Stimulated activated CD4-positive, alpha-beta T cell treated with anti-CD3 and anti-CD28 coated beads, Interleukin-12 subunit alpha, Interleukin-12 subunit beta, amount 100 ng/mL, for 4 hours (primary cell): ENCODE measurements around the gene NKAPD1.
"Not testable (repeated sequence)": the region's sequence is repeated elsewhere in the genome, so short reads cannot be mapped to it uniquely, and the experiment has no call there.

Experiments used
- DNase-seq: peaks from one replicate; pipeline ENCODE4 v3.0.0-alpha.2; 2020

The NKAPD1 gene, protein sequence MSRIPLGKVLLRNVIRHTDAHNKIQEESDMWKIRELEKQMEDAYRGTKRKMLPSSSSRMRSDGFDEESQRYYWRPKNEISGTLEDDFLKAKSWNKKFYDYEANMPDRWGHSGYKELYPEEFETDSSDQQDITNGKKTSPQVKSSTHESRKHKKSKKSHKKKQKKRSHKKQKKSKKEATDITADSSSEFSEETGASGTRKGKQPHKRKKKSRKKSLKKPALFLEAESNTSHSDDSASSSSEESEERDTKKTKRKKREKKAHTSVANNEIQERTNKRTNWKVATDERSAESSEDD

DNA sequence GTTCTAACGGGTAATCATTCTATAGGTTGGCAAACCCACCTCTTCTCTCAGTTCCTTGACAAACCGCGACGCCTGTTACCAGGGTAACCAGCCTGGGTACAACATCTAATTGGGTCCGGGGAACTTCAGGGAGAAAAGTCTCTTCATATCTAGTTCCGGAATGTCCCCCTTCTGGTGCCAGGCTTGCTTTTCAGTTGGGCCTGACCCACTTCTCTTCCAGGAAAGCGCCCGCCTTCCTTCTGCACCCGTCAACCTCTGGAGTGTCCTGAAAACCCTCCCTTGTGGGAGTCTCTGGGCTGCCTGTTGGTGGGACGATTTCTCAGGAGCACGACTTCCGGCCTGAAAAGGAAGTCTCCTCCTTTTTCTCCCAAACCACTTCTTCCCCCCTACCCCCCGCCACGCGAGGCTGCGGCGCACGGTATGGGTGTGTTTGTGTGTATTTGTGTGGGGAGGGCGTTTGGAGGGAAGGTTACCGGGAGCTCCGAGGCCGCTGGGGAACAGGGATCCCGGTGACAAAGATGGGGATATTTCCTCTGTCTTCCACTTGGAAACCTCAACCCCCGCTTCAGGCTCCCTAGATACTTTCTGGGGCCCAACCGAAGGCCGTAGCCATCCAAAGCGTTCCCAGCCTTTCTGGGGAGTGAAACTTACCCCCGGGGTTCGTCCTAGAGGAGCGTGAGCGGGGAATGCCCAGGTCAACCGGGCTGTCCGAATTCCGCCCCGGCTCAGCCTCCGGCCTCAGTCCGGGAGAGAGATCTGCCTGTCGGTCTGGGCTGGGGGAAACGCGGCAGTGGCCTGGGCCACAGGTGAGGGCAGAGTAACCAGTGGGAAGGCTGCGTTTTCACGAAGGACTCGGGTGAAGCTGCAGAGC, at the start of gene NKAPD1, which contains the start of gene PIH1D2:
Gene NKAPD1, plus strand, starts transcription at position 359 of the 871 bp plus-strand sequence. CDS start 1,276 bp downstream, outside the sequence.
Gene PIH1D2, minus strand, starts transcription at position 77 of the 871 bp plus-strand sequence. CDS start 843 bp downstream, outside the sequence.
- peak; percentile 67 for DNase-seq

DNA sequence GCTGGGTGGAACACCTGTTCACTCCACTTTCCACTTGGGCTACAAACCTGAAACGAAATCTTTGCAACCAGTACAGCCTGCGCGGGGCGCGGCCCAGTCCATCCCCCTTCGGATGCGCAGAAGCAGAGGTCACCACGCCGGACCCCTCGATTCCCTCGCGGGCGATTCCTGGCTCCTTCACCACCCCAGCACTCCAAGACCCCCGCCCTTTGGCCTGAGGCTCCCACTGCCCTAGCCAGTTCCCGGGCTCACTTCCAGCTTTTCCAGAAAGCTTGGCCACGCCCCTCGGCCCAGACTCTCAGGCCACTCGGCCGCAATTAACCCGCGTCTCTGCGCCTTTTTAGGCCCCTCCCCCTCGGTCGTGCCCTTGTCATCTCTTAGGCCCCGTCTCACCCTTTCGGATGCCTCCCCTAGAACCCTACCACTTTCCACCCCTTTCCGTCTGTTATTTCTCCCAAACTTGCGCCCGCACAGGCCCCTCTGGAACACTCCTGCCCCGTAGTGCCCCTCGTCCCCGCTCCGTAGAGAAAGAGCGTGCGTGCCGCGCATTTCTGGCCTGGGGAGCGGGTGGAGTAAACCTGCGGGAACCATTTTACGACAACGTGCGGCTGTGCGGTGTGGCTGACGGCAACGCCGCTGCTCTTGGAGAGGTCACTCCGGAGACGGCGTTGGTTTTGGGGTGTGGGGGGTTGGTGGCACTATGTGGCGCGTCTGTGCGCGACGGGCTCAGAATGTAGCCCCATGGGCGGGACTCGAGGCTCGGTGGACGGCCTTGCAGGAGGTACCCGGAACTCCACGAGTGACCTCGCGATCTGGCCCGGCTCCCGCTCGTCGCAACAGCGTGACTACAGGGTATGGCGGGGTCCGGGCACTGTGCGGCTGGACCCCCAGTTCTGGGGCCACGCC, 49.1 kb upstream of the NKAPD1 start, which contains the start of gene DLAT:
Gene DLAT, plus strand, starts transcription at position 636 of the 906 bp plus-strand sequence. Its CDS starts 65 bp downstream, at position 701.
- DNase-seq: peak; percentile 77

DNA sequence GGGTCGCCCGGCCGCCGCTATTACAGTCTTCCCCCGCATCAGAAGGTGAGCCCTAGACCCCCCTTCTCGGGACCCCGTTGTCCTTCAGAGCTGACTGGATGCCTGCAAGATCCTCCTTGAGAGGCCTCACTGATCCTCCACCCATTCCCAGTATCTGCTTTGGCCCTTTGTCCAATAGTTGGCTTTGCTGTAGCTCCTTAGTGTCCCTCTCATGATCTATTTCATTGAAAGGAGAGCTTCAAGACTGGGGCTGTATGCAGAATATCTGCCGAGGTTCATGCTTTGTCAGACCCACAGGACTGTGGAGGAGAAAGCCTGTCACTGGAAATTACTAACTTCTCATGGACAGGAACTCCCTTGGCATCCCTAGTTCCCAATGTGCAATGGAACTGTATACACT, 48.4 kb upstream of the NKAPD1 start:
- DNase-seq: no peak

DNA sequence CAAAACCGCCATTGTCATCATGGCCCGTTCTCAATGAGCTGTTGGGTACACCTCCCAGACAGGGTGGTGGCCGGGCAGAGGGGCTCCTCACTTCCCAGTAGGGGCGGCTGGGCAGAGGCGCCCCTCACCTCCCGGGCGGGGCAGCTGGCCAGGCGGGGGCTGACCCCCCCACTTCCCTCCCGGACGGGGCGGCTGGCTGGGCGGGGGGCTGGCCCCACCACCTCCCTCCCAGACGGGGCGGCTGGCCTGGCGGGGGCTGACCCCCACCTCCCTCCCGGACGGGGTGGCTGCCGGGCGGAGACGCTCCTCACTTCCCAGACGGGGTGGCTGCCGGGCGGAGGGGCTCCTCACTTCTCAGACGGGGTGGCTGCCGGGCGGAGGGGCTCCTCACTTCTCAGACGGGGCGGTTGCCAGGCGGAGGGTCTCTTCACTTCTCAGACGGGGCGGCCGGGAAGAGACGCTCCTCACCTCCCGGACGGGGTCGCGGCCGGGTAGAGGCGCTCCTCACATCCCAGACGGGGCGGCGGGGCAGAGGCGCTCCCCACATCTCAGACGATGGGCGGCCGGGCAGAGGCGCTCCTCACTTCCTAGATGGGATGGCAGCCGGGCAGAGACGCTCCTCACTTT, 47.2 kb upstream of the NKAPD1 start:
- not testable (repeated sequence) for DNase-seq

DNA sequence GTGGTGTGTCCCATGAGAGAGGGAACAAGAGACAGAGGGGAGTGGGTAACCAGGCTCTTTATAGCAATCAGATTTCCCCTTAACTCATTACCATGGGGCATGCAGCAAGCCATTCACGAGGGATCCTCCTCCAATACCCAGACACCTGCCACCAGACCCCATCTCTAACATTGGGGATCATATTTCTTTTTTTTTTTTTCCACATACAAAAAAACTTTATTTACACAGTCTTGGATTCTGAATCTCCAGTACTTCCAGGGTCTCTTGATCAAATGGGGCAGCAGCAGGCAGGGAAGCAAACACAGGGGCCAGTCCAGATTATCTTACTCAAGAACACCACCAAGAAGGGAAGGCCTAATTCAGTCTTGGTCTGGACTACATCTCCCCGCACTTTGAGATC, 44.6 kb upstream of the NKAPD1 start:
- DNase-seq: no peak

DNA sequence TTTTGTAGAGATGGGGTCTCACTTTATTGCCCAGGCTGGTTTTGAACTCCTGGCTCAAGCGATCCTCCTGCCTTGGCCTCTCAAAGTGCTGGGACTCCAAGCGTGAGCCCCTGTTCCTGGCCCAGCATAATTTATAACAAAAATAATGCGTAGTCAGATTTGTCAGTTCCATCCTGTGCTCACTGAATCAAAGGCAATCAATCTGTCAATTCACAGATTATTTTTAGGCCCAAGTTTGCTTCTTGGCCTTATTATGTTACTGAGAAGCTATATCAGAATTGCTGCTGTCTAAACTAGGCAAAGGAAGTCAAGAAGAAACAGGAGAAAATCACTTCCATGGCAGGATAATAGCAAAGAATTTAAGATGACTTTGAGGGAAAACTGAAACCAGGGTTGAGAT, 40.2 kb upstream of the NKAPD1 start:
- DNase-seq: no peak

DNA sequence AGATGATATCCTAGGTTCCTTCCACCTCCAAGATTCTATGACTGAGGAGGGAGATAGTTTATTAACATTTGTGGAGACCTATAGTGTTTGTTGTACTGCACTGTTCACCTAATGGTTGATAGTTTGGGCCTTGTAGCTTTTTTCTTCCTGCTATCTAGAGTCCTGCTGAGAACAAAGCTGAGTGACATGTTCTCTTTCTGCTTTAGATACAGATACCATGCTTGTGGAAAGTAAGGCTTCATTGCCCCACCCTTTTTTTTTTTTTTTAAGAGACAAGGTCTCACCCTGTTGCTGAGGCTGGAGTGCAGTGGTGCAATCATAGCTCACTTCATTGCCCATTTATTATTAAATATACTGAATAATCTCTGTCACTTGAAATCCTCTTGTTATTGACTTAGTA, 36.6 kb upstream of the NKAPD1 start:
- no peak for DNase-seq

DNA sequence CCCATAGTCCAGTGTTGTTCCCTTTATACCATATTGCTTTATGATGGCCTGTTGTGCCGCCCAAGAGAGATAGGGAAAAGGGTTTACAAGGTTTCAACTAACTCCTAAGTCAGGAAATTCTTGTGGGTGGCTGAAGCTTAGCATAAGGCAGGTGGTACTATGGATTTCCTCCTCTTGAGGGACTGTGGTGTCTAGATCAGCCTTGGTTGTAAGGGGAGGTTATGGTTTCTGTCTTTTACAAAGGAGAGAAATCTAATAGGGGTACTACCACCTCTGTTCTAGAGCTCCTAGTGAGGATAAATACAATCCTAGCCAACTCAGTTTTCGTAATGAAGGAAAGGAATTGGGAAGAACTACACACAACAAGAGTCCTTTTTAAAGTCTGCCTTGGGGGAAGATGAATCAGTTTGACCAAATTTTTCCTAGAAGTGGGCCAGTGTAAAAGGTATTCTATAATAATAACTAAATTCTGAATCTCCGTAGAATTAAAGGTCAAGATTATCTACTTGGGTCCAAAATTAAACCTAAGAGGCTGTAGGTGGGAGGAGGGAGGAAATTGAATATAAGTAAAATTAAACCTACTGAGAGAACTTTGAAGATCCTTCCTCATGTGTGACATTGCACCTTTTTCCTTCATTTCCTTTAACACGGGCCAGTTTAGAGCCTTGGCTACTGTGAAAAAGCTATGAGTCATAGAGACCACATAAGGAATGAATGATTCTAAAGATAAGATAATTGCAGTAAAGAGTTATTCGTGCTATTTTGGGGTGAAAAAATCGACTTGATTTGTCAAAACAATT, 31.7 kb upstream of the NKAPD1 start:
- no peak for DNase-seq

DNA sequence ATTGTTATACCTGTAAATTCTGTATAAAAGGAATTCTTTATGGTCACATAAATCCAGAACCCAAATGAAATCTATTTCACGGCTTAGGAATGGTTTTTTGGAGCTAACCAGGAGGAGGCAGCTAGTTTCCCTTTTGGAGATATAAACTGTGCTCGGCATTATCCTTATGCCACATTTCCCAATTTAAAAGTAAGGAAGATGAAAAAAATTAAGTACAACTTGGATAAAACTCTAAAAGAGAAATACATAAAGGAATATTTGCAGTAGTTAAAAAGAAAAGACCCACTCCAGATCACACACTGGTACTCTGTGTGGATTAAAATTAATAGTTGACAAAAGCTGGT, 31.2 kb upstream of the NKAPD1 start:
- no peak for DNase-seq

DNA sequence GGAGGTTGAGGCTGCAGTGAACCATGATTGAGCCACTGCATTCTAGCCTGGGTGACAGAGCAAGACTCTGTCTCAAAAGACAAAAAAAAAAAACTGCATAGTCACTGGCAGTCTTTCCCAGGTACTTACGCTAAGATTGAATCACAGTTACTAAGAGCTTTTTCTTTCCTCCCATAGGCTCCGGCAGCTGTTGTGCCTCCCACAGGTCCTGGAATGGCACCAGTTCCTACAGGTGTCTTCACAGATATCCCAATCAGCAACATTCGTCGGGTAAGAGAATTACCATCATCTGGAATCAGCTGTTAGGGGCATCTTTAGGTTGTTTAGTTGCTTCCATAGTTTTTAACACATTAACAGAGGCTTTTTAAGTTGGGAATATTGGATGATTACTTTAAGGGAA, 29.1 kb upstream of the NKAPD1 start:
- no peak for DNase-seq

DNA sequence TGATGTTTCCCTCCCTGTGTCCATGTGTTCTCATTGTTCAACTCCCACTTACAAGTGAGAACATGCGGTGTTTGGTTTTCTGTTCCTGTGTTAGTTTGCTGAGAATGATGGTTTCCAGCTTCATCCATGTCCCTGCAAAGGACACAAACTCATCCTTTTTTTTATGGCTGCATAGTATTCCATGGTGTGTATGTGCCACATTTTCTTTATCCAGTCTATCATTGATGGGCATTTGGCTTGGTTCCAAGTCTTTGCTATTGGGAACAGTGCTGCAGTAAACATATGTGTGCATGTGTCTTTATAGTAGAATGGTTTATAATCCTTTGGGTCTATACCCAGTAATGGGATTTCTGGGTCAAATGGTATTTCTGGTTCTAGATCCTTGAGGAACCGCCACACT, 27.5 kb upstream of the NKAPD1 start:
- not testable (repeated sequence) for DNase-seq

DNA sequence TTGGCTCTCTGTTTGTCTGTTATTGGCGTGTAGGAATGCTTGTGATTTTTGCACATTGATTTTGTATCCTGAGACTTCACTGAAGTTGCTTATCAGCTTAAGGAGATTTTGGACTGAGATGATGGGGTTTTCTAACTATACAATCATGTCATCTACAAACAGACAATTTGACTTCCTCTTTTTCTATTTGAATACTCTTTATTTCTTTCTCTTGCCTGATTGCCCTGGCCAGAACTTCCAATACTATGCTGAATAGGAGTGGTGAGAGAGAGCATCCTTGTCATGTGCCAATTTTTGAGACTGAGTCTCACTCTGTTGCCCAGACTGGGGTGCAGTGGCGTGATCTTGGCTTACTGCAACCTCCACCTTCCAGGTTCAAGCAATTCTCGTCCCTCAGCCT, 25.8 kb upstream of the NKAPD1 start:
- not testable (repeated sequence) for DNase-seq

DNA sequence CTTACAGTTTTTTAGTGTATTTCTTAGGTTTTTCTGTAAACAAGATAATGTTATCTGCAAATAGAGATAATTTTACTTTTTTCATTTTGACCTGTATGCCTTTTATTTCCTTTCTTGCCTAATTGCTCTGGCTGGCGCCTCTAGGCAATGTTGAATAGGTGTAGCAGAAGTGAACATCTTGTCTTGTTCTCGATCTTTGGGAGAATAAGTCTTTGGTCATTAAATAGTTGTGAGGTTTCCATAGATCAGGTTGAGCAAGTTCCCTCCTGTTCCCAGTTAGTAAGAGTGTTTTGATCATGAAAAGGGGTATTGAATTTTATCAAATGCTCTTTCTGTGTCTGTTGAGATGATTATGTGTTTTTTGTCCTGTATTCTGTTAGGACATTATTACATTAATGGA, 24.3 kb upstream of the NKAPD1 start:
- no peak for DNase-seq

DNA sequence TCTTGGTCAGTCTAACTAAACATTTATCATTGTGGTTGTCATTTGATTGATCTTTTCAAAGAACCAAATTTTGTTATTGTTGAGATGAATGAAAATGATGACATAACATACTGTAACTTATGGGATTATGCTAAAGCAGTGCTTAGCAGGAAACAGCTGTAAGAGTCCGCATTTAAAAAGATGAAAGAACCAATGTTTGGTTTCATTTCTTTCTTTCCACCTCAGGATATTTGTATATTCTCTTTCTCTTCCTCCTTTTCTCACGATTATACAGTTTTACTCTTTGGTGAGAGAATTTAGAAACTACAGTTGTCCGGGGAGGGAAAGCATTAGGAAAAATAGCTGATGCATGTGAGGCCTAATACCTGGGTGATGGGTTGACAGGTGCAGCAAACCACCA, 23.4 kb upstream of the NKAPD1 start:
- no peak for DNase-seq

DNA sequence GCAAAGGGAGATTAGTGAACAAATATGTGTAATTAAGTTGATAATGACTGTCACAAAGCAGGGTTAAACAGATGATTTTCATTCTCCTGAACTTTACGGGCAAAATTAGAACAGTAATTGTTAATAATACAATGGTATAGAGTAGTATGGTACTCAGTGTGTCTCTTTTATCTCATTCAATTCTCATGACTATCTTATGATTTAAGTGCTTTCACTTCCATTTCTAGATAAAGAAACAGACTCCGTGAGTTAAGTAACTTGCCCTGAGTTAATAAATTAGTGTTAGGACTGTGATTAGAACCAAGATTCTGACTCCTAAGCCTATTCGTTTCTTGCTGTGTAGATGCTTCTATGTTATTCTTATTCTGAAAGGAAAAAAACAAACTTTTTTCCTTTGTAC, 22.3 kb upstream of the NKAPD1 start:
- no peak for DNase-seq

DNA sequence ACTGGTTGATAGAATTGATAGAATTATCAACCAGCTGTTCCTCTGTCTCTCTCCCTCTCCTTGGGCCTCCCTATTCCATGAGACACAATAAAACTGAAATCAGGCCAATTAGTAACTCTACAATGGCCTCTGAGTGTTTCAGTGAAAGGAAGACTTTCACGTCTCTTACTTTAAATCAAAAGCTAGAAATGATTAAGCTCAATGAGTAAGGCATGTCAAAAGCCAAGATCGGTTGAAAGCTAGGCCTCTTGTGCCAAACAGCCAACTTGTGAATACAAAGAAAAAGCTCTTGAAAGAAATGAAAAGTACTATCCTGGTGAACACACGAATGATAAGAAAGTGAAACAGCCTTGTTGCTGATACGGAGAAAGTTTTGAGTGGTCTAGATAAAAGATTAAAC, 16.9 kb upstream of the NKAPD1 start:
- DNase-seq: no peak

DNA sequence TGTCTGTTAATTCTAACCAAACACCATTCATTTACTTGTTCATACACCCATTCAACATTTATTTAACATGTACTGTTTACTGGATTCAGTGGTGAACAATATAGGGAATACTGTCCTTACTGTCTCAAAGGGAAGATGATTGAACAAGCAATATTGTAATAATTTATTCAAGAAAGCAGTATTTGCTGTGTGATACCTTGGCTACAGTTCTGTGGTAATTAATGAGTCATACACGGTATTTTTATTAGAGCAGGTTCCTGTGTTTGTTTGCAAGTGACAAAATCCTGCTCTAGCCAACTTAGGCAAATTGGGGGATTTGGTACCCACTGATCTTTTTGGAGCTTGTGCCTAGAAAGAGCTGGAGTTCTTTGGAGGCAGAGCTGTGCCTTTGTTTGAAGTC, 16.0 kb upstream of the NKAPD1 start:
- no peak for DNase-seq

DNA sequence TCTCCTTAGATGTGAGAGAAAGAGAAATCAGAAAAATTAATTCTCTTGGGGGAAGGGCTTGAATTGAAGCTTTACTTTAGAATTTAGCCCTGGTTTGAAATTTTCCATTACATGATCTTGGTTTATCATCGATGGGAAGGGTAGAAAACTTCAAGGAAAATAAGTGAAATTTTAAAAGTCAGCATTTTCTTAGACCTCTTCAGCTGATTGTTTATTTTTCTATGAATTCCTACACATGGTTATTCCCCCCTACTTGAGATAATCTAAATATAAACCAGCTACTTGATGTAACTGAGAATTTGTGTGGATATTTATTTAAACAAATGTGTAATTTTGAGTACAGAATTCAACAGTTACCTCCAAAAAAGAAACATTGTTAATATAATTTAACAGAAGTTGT, 11.2 kb upstream of the NKAPD1 start:
- no peak for DNase-seq

DNA sequence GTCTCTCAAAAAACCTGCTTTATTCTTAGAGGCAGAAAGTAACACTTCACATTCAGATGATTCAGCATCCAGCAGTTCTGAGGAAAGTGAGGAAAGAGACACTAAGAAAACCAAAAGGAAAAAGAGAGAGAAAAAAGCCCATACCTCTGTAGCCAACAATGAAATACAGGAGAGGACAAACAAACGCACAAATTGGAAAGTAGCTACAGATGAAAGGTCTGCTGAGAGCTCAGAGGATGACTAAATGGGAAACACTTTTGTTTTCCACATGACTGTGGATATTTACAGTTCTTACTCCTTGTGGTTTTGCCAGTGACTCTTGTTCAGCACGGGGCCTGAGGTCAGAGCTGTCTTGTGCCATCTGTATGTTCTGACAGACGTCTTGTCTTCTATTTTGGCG, 8.6 kb downstream of the NKAPD1 start:
- no peak for DNase-seq

DNA sequence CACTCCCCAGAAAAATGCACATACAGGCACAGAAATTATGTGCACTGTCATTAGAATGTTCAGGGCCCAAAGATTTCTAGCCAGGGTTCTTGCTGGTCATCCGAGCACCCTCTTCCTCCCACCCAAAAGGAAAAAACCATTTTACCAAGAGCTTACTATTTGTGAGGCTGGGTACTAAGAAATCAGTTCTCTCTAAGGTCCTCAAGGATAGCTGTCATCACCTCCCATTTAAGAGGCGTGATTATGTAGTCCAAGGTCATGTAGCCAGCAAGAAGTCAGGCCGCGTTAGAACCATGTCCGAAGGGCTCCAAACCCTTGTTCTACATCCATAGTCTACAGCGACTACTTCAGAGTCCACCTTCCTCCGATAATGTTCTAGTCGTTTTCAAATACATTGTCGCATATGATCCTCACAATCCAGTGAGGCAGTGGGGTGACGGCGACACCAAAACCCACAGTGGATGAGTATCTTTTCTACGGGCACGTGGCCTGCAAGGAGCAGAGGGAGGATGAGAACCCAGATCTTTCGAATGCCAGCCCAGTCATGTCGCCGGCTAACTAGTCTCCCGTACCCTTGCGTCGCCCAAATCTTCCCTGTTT, 11.8 kb downstream of the NKAPD1 start:
- peak; percentile 41 for DNase-seq
